Measurements from ENCODE around the gene C17orf67.

- peak in 2 of 6 experiments; percentile 9 to 25 for TF ChIP-seq CTCF (IDR thresholded peaks at IDR 0.05)
- TF ChIP-seq POLR2A (IDR thresholded peaks at IDR 0.05): no peak
Observed at GRCh38 chr17:56866496-56866895, 32.8 kb upstream of the C17orf67 start.
